Neural cell (in vitro differentiated cells): ENCODE results near the gene ALK. TPM values are rescaled to one million over a fixed set of nuclear protein-coding genes. Genes with fewer than 3 reads are reported as not detected.

Experiments
- H2AFZ ChIP-seq: fragments of 200-600, 300-800 bp; sonication (generic), shearing (Covaris generic); 2 replicates; pipeline ENCODE4 v1.6.0; 2014; ENCODE audit warnings: low read depth, mild to moderate bottlenecking, antibody characterized with exemption, low read length, moderate library complexity
- H3F3A ChIP-seq: fragments of 200-600 bp; shearing (Covaris generic); 2 replicates; pipeline ENCODE4 v1.6.1; 2016; ENCODE audit warnings: mild to moderate bottlenecking, moderate library complexity, mixed read lengths, antibody characterized with exemption, low read length; ENCODE audit not compliant: insufficient read depth, poor library complexity, severe bottlenecking
- H3K27ac ChIP-seq: fragments of 200-600, 300-800 bp; sonication (generic), shearing (Covaris generic); 2 replicates; pipeline ENCODE4 v1.5.1; 2014; ENCODE audit warnings: mild to moderate bottlenecking, low read length, moderate library complexity
- H3K27me3 ChIP-seq: fragments of 300-800, 200-600 bp; sonication (generic), shearing (Covaris generic); 2 replicates; pipeline ENCODE4 v1.6.0; 2014; ENCODE audit warnings: mild to moderate bottlenecking, low read depth, low read length, moderate library complexity; ENCODE audit not compliant: insufficient read depth
- H3K36me3 ChIP-seq: fragments of 300-800, 200-600 bp; sonication (generic), shearing (Covaris generic); 2 replicates; pipeline ENCODE4 v1.5.1; 2014; ENCODE audit warnings: mild to moderate bottlenecking, antibody characterized with exemption, low read length, moderate library complexity; ENCODE audit not compliant: insufficient read depth
- H3K4me2 ChIP-seq: fragments of 300-800, 200-600 bp; sonication (generic), shearing (Covaris generic); 2 replicates; pipeline ENCODE4 v1.6.0; 2014; ENCODE audit warnings: mild to moderate bottlenecking, low read length
- H3K4me3 ChIP-seq: fragments of 300-800, 200-600 bp; sonication (generic), shearing (Covaris generic); 2 replicates; pipeline ENCODE4 v1.5.1; 2014; ENCODE audit warnings: mild to moderate bottlenecking, low read length, moderate library complexity
- H3K79me2 ChIP-seq: fragments of 200-600 bp; shearing (Covaris generic); replicated peaks from 2 replicates; pipeline ENCODE4 v1.6.0; 2014; ENCODE audit warnings: mild to moderate bottlenecking, low read length, moderate library complexity; ENCODE audit not compliant: insufficient read depth
- H3K9ac ChIP-seq: fragments of 300-800, 200-600 bp; sonication (generic), shearing (Covaris generic); 2 replicates; pipeline ENCODE4 v1.6.1; 2016; ENCODE audit warnings: mild to moderate bottlenecking, low read length, mixed read lengths
- H3K9me2 ChIP-seq: fragments of 200-600 bp; shearing (Covaris generic); 2 replicates; pipeline ENCODE4 v1.6.1; 2016; ENCODE audit warnings: mild to moderate bottlenecking, low read length, mixed read lengths; ENCODE audit not compliant: insufficient read depth
- H3K9me3 ChIP-seq: fragments of 200-600, 300-800 bp; sonication (generic), shearing (Covaris generic); 2 replicates; pipeline ENCODE4 v1.6.1; 2016; ENCODE audit warnings: mild to moderate bottlenecking, mixed run types, low read length, moderate library complexity, mixed read lengths
- H4K20me1 ChIP-seq: fragments of 200-600 bp; shearing (Covaris generic); 2 replicates; pipeline ENCODE4 v1.6.1; 2016; ENCODE audit warnings: mild to moderate bottlenecking, mixed run types; ENCODE audit not compliant: insufficient read depth
- CTCF ChIP-seq: fragments of 450-650 bp; IDR thresholded peaks from 2 replicates; pipeline ENCODE4 v1.5.1; 2014; ENCODE audit warnings: antibody characterized with exemption, mild to moderate bottlenecking, moderate library complexity; ENCODE audit not compliant: poor library complexity, severe bottlenecking
- EP300 ChIP-seq: fragments of 450-650 bp; conservative IDR thresholded peaks from 2 replicates; pipeline ENCODE4 v1.6.1; 2014; ENCODE audit warnings: antibody characterized with exemption, mild to moderate bottlenecking, moderate library complexity; ENCODE audit not compliant: poor library complexity, severe bottlenecking
- EZH2 ChIP-seq: fragments of 200-600, 300-800 bp; shearing (Covaris generic), sonication (generic); IDR thresholded peaks from 2 replicates; pipeline ENCODE4 v1.6.1; 2014; ENCODE audit warnings: antibody characterized with exemption, low read length, borderline replicate concordance, mild to moderate bottlenecking; ENCODE audit not compliant: insufficient read depth, poor library complexity, severe bottlenecking
- MXI1 ChIP-seq: fragments of 450-650 bp; conservative IDR thresholded peaks from 2 replicates; pipeline ENCODE4 v1.6.1; 2014; ENCODE audit warnings: antibody characterized with exemption, mild to moderate bottlenecking; ENCODE audit not compliant: poor library complexity, severe bottlenecking
- POLR2AphosphoS5 ChIP-seq: IDR thresholded peaks from 2 replicates; pipeline ENCODE4 v1.6.1; 2012
- RAD21 ChIP-seq: fragments of 450-650 bp; conservative IDR thresholded peaks from 2 replicates; pipeline ENCODE4 v1.6.1; 2014; ENCODE audit warnings: antibody characterized with exemption, mild to moderate bottlenecking, moderate library complexity
- SMC3 ChIP-seq: fragments of 450-650 bp; conservative IDR thresholded peaks from 2 replicates; pipeline ENCODE4 v1.6.1; 2014; ENCODE audit warnings: antibody characterized with exemption, mild to moderate bottlenecking, moderate library complexity; ENCODE audit not compliant: poor library complexity
- TAF1 ChIP-seq: IDR thresholded peaks from 2 replicates; pipeline ENCODE4 v1.6.1; 2012; ENCODE audit warnings: low read depth
- polyA plus RNA-seq: library from polyadenylated mRNA; depleted of rRNA; stranded (reverse); fragments of >200 nt; gene quantifications from 2 replicates; pipeline ENCODE4 v1.2.3, GENCODE V29; 2014
- TF ChIP-seq, protein P1 (sequence below): IDR thresholded peaks from 2 replicates; pipeline ENCODE4 v1.6.1; 2012; ENCODE audit warnings: borderline replicate concordance

The ALK gene
- polyA plus RNA-seq, 1 donor from 2014 or later, result 7.1 TPM

- TF ChIP-seq, protein P1, sequence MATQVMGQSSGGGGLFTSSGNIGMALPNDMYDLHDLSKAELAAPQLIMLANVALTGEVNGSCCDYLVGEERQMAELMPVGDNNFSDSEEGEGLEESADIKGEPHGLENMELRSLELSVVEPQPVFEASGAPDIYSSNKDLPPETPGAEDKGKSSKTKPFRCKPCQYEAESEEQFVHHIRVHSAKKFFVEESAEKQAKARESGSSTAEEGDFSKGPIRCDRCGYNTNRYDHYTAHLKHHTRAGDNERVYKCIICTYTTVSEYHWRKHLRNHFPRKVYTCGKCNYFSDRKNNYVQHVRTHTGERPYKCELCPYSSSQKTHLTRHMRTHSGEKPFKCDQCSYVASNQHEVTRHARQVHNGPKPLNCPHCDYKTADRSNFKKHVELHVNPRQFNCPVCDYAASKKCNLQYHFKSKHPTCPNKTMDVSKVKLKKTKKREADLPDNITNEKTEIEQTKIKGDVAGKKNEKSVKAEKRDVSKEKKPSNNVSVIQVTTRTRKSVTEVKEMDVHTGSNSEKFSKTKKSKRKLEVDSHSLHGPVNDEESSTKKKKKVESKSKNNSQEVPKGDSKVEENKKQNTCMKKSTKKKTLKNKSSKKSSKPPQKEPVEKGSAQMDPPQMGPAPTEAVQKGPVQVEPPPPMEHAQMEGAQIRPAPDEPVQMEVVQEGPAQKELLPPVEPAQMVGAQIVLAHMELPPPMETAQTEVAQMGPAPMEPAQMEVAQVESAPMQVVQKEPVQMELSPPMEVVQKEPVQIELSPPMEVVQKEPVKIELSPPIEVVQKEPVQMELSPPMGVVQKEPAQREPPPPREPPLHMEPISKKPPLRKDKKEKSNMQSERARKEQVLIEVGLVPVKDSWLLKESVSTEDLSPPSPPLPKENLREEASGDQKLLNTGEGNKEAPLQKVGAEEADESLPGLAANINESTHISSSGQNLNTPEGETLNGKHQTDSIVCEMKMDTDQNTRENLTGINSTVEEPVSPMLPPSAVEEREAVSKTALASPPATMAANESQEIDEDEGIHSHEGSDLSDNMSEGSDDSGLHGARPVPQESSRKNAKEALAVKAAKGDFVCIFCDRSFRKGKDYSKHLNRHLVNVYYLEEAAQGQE, result no peak
- TF ChIP-seq POLR2AphosphoS5 (no peak), EZH2 (no peak), CTCF (no peak), SMC3 (no peak), RAD21 (no peak), EP300 (no peak), MXI1 (no peak), TAF1 (no peak)
- no peaks in the 10 kb centered on the region for H3K9me2 ChIP-seq
- H3K27me3 ChIP-seq, result no peaks in the 10 kb centered on the region
- H2AFZ ChIP-seq, result no peak overlapping the region
- no peaks in the 10 kb centered on the region for H3K9me3 ChIP-seq
- H4K20me1 ChIP-seq, result no peaks in the 10 kb centered on the region
- no peak overlapping the region for H3K4me3 ChIP-seq
- H3K27ac ChIP-seq, result no peak overlapping the region
- no peaks in the 10 kb centered on the region for H3K36me3 ChIP-seq
- H3K4me2 ChIP-seq, result no peak overlapping the region
- H3K79me2 ChIP-seq, result no peaks in the 10 kb centered on the region
- H3F3A ChIP-seq, result no peaks in the 10 kb centered on the region
- no peak overlapping the region for H3K9ac ChIP-seq
Observed at GRCh38 chr2:29463181-29463900, 458.0 kb downstream of the ALK start.

DNA sequence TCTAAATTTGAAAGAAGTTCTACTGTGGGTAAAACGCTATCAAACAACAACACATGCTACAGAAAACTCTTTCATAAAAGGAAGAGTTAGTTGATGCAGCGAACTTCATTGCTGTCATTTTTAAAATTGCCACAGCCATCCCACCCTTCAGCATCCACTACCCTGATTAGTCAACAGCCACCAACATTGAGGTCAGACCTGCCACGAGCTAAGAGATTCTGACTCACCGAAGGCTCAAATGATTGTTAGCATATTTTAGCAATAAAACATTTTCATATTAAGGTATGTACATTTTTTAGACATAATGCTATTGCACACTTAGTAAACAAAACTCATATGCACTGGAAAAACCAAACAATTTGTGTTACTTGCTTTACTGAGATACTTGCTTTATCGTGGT, 459.1 kb downstream of the ALK start:
- Histone ChIP-seq H4K20me1 (no peaks in the 10 kb centered on the region), H3K36me3 (no peaks in the 10 kb centered on the region), H3K9me3 (no peaks in the 10 kb centered on the region), H3K9ac (no peak overlapping the region), H3K27me3 (no peaks in the 10 kb centered on the region), H3K79me2 (no peaks in the 10 kb centered on the region), H3K9me2 (no peaks in the 10 kb centered on the region), H3K27ac (no peak overlapping the region), H3F3A (no peaks in the 10 kb centered on the region), H2AFZ (no peak overlapping the region), H3K4me2 (no peak overlapping the region), H3K4me3 (no peak overlapping the region)
- TF ChIP-seq SMC3 (no peak), CTCF (no peak), EZH2 (no peak), RAD21 (no peak), MXI1 (no peak), POLR2AphosphoS5 (no peak), EP300 (no peak)
- TF ChIP-seq, protein P1, result no peak
